ENCODE measurements around the gene SERPINA5. TPM values are rescaled to one million over a fixed set of nuclear protein-coding genes. Genes with fewer than 3 reads are reported as not detected.

SERPINA5 gene
- total RNA-seq, 3 donors from 2014 or later (not counting 1 experiment from before 2014, with no cell fraction given), result not detected

DNA sequence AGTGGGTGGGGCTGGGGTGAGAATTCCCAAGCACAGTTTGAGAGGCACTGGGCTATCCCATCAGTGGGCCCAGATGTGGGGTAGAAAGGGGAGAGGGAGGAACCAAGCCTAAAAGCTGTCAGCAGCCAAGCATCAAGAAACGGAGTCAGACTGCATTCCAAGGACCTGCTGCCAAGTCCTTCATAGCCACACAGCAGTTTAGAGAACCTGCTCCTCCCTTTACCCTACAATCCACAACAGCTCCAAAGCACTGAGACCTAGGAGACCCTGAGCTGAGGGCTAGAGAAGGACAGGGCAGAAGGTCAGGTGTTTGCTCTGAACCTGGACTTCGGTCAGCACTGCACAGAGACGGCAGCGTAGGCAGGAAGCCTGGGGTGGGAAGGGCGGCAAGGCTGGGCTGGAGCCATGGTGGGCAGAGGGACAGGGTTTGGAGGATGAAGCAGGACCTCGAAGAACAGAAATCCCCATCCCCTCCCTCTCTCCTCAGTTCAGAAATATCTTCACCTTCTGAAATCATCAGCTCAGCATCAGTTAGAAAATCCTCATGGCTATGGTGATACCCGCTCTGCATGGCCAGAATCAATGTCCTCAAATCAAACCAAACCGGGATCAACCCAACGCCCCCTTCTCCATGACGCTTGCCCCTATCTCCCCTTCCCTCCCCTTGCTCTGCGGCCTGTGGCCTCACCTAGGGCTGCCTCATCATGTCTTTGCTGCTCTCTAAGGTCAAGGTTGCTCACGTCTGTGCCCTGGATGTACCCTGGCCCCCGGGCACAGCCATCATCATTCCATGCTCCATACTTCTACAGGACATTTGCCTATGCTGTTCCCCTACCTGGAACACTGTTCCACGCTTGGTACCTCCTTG, 32.9 kb upstream of the SERPINA5 start:
- ATAC-seq (no peak), DNase-seq (no peak)
- H3K4me1 ChIP-seq (ENCODE audit: control insufficient read depth, insufficient read depth, low read length), result no peaks in the 10 kb centered on the region
- no peaks in the 10 kb centered on the region for H3K9me3 ChIP-seq (ENCODE audit: control insufficient read depth, insufficient read depth, low read length)
- TF ChIP-seq, protein P1, sequence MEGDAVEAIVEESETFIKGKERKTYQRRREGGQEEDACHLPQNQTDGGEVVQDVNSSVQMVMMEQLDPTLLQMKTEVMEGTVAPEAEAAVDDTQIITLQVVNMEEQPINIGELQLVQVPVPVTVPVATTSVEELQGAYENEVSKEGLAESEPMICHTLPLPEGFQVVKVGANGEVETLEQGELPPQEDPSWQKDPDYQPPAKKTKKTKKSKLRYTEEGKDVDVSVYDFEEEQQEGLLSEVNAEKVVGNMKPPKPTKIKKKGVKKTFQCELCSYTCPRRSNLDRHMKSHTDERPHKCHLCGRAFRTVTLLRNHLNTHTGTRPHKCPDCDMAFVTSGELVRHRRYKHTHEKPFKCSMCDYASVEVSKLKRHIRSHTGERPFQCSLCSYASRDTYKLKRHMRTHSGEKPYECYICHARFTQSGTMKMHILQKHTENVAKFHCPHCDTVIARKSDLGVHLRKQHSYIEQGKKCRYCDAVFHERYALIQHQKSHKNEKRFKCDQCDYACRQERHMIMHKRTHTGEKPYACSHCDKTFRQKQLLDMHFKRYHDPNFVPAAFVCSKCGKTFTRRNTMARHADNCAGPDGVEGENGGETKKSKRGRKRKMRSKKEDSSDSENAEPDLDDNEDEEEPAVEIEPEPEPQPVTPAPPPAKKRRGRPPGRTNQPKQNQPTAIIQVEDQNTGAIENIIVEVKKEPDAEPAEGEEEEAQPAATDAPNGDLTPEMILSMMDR (IDR thresholded peaks at IDR 0.05), result no peak
- H3K27me3 ChIP-seq (ENCODE audit: control insufficient read depth, insufficient read depth, low read length), result peaks cover 4% of the 10 kb centered on the region
- WGBS (ENCODE audit: insufficient coverage), result 89% methylated on average over 14 of the region's 14 CpGs
- no peaks in the 10 kb centered on the region for H3K4me1 Mint-ChIP-seq
- no peak overlapping the region for H3K27ac ChIP-seq (ENCODE audit: low read length)
- H3K36me3 ChIP-seq (ENCODE audit: control insufficient read depth, insufficient read depth, low read length), result no peaks in the 10 kb centered on the region
- H3K9me3 Mint-ChIP-seq, result no peaks in the 10 kb centered on the region
- peaks cover 0 to 18% of the 10 kb centered on the region in 2 donors for H3K27me3 Mint-ChIP-seq (ENCODE audit: low read depth in 2 of 2)
- no peak overlapping the region for H3K27ac Mint-ChIP-seq
- no peak overlapping the region for H3K4me3 Mint-ChIP-seq
- intact Hi-C loops (cut with micrococcal nuclease), result no loop called here
- no peaks in the 10 kb centered on the region for H3K36me3 Mint-ChIP-seq
- no peak overlapping the region for H3K4me3 ChIP-seq (ENCODE audit: low read length)

DNA sequence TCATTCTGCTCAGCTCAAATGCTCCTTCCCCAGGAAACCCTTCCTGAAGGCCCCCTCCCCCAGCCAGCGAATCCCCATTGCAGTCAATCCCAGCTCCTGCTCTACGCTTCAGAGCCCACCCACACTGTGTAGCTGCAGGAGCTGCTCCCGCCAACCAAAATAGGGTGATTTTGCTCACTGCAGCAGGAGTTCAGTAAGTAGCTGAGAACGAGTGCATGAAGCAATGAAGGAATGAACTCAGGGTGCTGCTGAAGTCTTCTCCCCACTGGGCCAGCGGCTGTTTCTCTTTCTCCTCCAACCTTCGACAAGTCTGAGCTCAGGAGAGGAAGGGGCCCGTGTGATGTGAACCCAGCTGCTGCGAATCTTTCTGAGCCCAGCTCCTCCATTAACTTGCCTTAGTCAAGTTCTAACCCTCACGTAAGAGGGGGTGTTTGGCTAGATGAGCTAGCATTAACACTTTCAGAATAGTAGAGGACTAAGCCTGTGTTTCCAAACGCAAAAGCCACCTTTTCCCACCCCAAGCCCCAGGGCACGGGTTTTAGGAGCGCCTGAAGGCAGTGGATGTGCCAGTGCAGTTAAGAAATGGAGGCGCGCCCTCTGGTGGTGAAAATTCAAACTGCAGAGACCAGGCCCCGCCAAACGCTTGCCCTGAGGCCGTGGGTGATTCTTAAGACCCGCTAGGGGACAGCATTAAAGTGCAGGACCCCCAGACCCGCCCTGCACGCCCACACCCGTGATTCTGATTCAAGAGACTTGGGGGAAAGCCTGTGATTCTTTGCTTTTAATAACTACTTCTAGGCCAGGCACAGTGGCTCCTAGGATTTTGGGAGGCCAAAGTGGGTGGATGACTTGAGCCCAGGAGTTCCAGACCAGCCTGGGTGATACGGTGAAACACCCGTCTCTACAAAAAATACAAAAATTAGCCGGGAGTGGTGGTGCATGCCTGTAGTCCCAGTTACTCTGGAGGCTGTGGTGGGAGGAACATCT, 31.9 kb upstream of the SERPINA5 start:
- Mint-ChIP-seq H3K27ac (no peak overlapping the region), H3K27me3 (ENCODE audit: low read depth in 2 of 2) (peaks cover under 1 to 19% of the 10 kb centered on the region in 2 donors), H3K4me3 (no peak overlapping the region), H3K9me3 (no peaks in the 10 kb centered on the region), H3K4me1 (no peaks in the 10 kb centered on the region), H3K36me3 (no peaks in the 10 kb centered on the region)
- TF ChIP-seq, protein P1 (IDR thresholded peaks at IDR 0.05), result peak; percentile 75
- DNase-seq (peak; percentile 38 to 54), ATAC-seq (peak in 2 of 3 donors; percentile 55 to 73)
- intact Hi-C loops (cut with micrococcal nuclease), result no loop called here
- Histone ChIP-seq H3K4me1 (ENCODE audit: control insufficient read depth, insufficient read depth, low read length) (no peaks in the 10 kb centered on the region), H3K27me3 (ENCODE audit: control insufficient read depth, insufficient read depth, low read length) (peaks cover 4% of the 10 kb centered on the region), H3K9me3 (ENCODE audit: control insufficient read depth, insufficient read depth, low read length) (no peaks in the 10 kb centered on the region), H3K27ac (ENCODE audit: low read length) (no peak overlapping the region), H3K4me3 (ENCODE audit: low read length) (no peak overlapping the region), H3K36me3 (ENCODE audit: control insufficient read depth, insufficient read depth, low read length) (no peaks in the 10 kb centered on the region)
- 26% methylated on average over 23 of the region's 24 CpGs for WGBS (ENCODE audit: insufficient coverage)

DNA sequence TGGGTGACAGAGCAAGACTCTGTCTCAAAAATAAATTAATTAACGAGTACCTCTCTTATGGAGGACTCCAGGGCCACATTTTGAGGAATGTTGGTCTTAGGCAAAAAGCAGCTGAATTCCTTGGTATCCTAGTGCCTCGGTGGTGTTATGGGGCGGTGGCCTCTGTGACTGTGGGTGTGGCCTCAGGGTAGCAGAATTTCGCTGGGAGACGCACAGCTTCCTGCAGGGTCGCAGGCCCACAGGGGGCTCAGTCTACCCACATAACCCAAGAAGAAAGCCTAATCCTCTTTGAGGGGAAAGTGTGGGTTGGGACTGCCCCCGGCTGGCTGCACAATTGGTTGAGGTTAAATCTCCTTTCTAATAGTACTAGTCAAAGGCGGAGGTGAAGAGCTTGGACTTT, 31.2 kb upstream of the SERPINA5 start:
- H3K36me3 Mint-ChIP-seq, result no peaks in the 10 kb centered on the region
- WGBS (ENCODE audit: insufficient coverage), result 76% methylated on average over 7 of the region's 8 CpGs
- H3K9me3 ChIP-seq (ENCODE audit: control insufficient read depth, insufficient read depth, low read length), result no peaks in the 10 kb centered on the region
- H3K9me3 Mint-ChIP-seq, result no peaks in the 10 kb centered on the region
- H3K27ac ChIP-seq (ENCODE audit: low read length), result no peak overlapping the region
- no peak for DNase-seq
- no peaks in the 10 kb centered on the region for H3K36me3 ChIP-seq (ENCODE audit: control insufficient read depth, insufficient read depth, low read length)
- TF ChIP-seq, protein P1 (IDR thresholded peaks at IDR 0.05), result no peak
- no peak overlapping the region for H3K4me3 ChIP-seq (ENCODE audit: low read length)
- H3K27me3 ChIP-seq (ENCODE audit: control insufficient read depth, insufficient read depth, low read length), result peaks cover 4% of the 10 kb centered on the region
- H3K27me3 Mint-ChIP-seq (ENCODE audit: low read depth in 2 of 2), result peaks cover 4 to 27% of the 10 kb centered on the region in 2 donors
- H3K4me1 ChIP-seq (ENCODE audit: control insufficient read depth, insufficient read depth, low read length), result no peaks in the 10 kb centered on the region
- no peak overlapping the region for H3K27ac Mint-ChIP-seq
- ATAC-seq, result no peak
- H3K4me1 Mint-ChIP-seq, result no peaks in the 10 kb centered on the region
- no peak overlapping the region for H3K4me3 Mint-ChIP-seq
- intact Hi-C loops (cut with micrococcal nuclease), result no loop called here

Data from natural killer cell (primary cell).